Stimulated activated naive CD8-positive, alpha-beta T cell treated with anti-CD3 and anti-CD28 coated beads, Interleukin-15, Interleukin-2, amounts not matched to agents 100 ng/mL and 50 ng/mL, for 24 hours (primary cell): Measurements from ENCODE around the gene AHCY.
A peak's percentile ranks its signal among the peaks of the same experiment; 100 is the strongest.
"Not testable (repeated sequence)": the region's sequence is repeated elsewhere in the genome, so short reads cannot be mapped to it uniquely, and the experiment has no call there.

Source experiments
- H3K27ac Mint-ChIP-seq: one replicate; pipeline ENCODE4 v1.8.0; 2021; ENCODE audit warnings: mild to moderate bottlenecking, mixed read lengths
- H3K27me3 Mint-ChIP-seq: one replicate; pipeline ENCODE4 v1.8.0; 2021; ENCODE audit warnings: mixed read lengths
- H3K36me3 Mint-ChIP-seq: one replicate; pipeline ENCODE4 v1.8.0; 2021; ENCODE audit warnings: low read depth, mixed read lengths
- H3K4me1 Mint-ChIP-seq: one replicate; pipeline ENCODE4 v1.8.0; 2021; ENCODE audit warnings: low read depth, mixed read lengths
- H3K4me3 Mint-ChIP-seq: one replicate; pipeline ENCODE4 v1.8.0; 2021; ENCODE audit warnings: mild to moderate bottlenecking, mixed read lengths
- H3K9me3 Mint-ChIP-seq: one replicate; pipeline ENCODE4 v1.8.0; 2021; ENCODE audit warnings: mixed read lengths

Gene AHCY

DNA sequence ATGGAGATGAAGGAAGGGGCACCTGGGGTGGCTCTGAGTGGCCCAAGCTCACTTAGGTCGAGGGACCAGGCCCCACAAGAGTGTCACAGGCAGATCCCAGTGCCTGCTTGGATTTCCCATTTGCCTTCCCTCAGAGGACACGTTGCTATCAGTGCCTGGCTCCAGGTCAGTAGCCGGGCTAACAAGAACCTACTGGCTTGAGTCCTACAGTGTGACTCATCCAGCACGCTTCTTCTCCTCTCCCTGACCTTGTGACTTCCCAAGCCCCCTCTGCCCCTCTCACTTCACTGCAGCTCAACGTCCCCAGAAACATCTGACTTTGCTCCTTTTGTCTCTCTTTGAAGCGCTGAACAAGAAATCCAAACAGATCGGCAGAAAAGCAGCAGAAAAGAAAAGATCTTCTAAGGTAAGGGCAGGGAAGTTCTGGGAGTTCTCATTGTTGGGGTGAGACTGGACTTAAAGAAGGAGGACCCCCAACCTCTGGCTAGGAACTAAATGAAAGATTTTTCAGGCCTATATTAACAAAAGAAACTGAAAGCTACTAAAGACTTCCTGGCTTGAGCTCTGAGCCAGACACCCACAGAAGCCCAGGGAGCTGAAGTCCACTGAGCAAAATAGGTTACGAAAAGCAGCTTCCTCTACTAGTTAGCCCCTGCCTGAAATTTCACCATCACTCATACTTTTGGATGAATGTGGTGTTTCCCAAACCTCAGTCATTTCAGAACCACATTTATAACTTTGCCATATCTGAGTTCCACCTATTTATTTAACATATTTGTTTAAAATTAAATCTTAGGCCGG is 40.5 kb downstream of the AHCY start:
- Mint-ChIP-seq H3K4me3 (no peak overlapping the region), H3K36me3 (no peaks in the 10 kb centered on the region), H3K27ac (no peak overlapping the region), H3K27me3 (no peaks in the 10 kb centered on the region), H3K4me1 (no peaks in the 10 kb centered on the region), H3K9me3 (no peaks in the 10 kb centered on the region)

- H3K4me3 Mint-ChIP-seq = no peak overlapping the region
- no peaks in the 10 kb centered on the region for H3K4me1 Mint-ChIP-seq
- H3K9me3 Mint-ChIP-seq = no peaks in the 10 kb centered on the region
- H3K36me3 Mint-ChIP-seq = no peaks in the 10 kb centered on the region
- no peak overlapping the region for H3K27ac Mint-ChIP-seq
- no peaks in the 10 kb centered on the region for H3K27me3 Mint-ChIP-seq
Observed at GRCh38 chr20:34260208-34260942, 42.8 kb downstream of the AHCY start.

DNA sequence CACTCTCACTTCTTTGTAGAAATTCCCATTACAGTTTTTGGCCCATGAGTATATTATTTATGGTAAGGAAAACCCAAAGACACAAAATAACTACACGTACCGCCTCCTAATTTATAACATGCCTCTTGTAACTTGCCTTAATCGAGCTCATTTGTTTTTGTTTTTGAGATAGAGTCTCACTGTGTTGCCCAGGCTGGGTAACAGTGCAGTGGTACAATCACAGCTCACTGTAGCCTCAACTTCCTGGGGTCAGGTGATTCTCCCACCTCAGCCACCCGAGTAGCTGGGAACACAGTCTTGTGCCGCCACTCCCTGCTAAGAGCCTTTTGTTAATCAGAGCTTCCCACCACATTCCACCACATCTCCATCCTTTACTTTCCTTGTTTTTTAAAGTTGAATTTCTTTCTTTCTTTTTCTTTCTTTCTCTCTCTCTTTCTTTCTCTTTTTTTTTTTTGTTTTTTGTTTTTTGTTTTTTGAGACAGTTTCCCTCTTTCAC is 46.5 kb downstream of the AHCY start:
- H3K27ac Mint-ChIP-seq = no peak overlapping the region
- no peaks in the 10 kb centered on the region for H3K27me3 Mint-ChIP-seq
- no peaks in the 10 kb centered on the region for H3K36me3 Mint-ChIP-seq
- H3K9me3 Mint-ChIP-seq = no peaks in the 10 kb centered on the region
- peaks cover 5% of the 10 kb centered on the region for H3K4me1 Mint-ChIP-seq
- no peak overlapping the region for H3K4me3 Mint-ChIP-seq

DNA sequence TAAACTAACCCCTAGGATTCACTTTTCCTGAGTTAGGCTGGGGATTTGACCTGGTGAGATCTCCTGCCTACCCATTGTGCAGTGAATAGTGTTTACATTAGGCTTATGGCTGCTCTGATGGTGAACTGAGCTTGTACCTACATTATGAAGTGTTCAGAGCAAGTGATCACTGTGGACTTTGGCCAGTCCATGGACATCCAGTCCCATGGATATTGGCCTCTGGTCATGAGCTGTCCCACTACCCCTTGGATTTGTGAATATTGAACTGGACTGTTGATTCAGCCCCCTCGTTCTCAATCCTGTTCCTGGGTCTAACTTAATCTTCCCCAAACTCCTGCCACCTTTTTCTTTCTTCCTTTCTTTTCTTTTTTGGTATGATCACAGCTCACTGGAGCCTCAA is 48.2 kb downstream of the AHCY start:
- H3K36me3 Mint-ChIP-seq = no peaks in the 10 kb centered on the region
- H3K27me3 Mint-ChIP-seq = no peaks in the 10 kb centered on the region
- no peaks in the 10 kb centered on the region for H3K9me3 Mint-ChIP-seq
- peaks cover 8% of the 10 kb centered on the region for H3K4me1 Mint-ChIP-seq
- H3K27ac Mint-ChIP-seq = no peak overlapping the region
- no peak overlapping the region for H3K4me3 Mint-ChIP-seq

DNA sequence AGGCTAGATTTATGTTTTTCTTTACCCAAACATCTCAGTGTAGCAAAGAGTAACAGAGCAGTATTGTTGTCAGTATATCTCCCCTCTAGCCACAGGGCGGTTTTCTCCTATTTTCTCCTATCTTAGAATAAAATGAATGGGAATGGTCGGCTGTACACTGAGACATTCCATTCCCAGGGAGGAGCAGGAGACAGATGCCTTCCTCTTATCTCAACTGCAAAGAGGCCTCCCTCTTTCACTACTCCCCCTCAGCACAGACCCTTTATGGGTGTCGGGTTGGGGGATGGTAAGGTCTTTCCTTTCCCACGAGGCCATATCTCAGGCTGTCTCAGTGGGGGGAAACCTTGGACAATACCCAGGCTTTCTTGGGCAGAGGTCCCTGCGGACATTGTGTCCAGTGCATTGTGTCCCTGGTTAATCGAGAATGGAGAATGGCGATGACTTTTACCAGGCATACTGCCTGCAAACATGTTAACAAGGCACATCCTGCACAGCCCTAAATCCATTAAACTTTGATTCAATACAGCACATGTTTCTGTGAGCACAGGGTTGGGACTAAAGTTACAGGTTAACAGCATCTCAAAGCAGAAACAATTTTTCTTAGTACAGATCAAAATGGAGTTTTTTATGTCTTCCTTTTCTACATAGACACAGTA is 50.6 kb downstream of the AHCY start:
- H3K27ac Mint-ChIP-seq, H3K4me3 Mint-ChIP-seq, H3K36me3 Mint-ChIP-seq, H3K9me3 Mint-ChIP-seq, H3K27me3 Mint-ChIP-seq: not testable (repeated sequence)
- peaks cover 20% of the 10 kb centered on the region for H3K4me1 Mint-ChIP-seq

DNA sequence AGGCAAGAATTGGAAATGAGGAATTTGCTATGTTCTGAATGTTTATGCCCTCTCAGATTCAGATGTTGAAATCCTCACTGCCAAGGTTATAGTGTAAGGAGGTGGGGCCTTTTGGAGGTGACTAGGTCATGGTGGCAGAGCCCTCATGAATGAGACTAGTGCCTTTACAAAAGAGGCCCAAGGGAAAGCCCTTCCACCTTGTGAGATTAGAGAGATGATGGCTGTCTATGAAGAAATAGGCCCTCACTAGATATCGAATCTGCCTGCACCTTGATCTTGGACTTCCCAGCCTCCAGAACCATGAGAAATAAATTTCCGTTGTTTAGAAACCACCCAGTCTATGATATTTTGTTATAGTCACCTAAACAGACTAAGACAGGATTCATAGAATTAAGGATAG is 51.5 kb downstream of the AHCY start:
- H3K4me3 Mint-ChIP-seq = no peak overlapping the region
- no peaks in the 10 kb centered on the region for H3K27me3 Mint-ChIP-seq
- no peaks in the 10 kb centered on the region for H3K36me3 Mint-ChIP-seq
- H3K27ac Mint-ChIP-seq = no peak overlapping the region
- peaks cover 23% of the 10 kb centered on the region for H3K4me1 Mint-ChIP-seq
- no peaks in the 10 kb centered on the region for H3K9me3 Mint-ChIP-seq

- Mint-ChIP-seq H3K36me3 (no peaks in the 10 kb centered on the region), H3K27ac (no peak overlapping the region), H3K4me1 (peaks cover 23% of the 10 kb centered on the region), H3K9me3 (no peaks in the 10 kb centered on the region), H3K4me3 (no peak overlapping the region), H3K27me3 (no peaks in the 10 kb centered on the region)
Observed at GRCh38 chr20:34250005-34250404, 53.1 kb downstream of the AHCY start.

DNA sequence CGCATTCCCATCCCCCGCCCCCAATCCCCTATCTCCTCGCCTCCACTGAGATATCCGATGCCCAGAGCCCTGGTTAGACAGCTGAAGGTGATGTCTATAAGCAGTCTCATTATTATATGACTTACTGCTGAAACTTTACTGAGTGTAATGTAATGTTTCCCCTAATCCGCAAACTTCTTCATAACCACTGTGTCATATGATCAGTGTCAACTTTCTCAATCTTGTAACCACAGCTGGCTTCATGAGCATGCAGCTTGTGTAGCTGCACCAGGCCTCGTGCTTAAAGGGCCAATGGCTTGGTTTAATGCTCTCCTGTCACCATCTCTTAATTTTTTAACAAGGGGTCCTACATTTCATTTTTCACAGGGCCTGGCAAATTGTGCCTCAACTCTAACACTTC is 53.9 kb downstream of the AHCY start:
- H3K36me3 Mint-ChIP-seq = no peaks in the 10 kb centered on the region
- H3K9me3 Mint-ChIP-seq = no peaks in the 10 kb centered on the region
- H3K4me1 Mint-ChIP-seq = peaks cover 23% of the 10 kb centered on the region
- H3K27me3 Mint-ChIP-seq = no peaks in the 10 kb centered on the region
- no peak overlapping the region for H3K27ac Mint-ChIP-seq
- no peak overlapping the region for H3K4me3 Mint-ChIP-seq

- H3K4me3 Mint-ChIP-seq = no peak overlapping the region
- H3K27ac Mint-ChIP-seq = no peak overlapping the region
- peaks cover 22% of the 10 kb centered on the region for H3K4me1 Mint-ChIP-seq
- H3K9me3 Mint-ChIP-seq = no peaks in the 10 kb centered on the region
- no peaks in the 10 kb centered on the region for H3K36me3 Mint-ChIP-seq
- no peaks in the 10 kb centered on the region for H3K27me3 Mint-ChIP-seq
Observed at GRCh38 chr20:34246126-34246626, 57.0 kb downstream of the AHCY start.

DNA sequence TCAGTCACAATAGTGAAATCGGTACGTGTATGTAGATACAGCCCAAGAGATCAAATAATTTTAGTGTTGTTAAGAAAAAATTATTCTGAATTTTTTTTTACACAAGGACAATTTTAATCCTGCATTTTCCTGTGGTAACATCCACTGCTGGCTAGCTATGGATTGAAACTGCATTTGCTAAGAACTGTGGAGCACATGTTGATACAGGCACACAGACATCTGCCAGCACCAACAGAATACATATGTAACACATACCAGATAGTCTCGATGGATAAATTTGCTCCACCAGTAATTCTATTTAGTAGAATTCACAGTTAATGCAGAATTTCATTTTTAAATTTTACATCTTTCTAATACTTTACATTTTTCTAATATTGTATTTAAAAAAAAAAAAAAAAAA is 59.8 kb downstream of the AHCY start:
- Mint-ChIP-seq H3K36me3 (peaks cover 1% of the 10 kb centered on the region), H3K4me3 (no peak overlapping the region), H3K27ac (no peak overlapping the region)

DNA sequence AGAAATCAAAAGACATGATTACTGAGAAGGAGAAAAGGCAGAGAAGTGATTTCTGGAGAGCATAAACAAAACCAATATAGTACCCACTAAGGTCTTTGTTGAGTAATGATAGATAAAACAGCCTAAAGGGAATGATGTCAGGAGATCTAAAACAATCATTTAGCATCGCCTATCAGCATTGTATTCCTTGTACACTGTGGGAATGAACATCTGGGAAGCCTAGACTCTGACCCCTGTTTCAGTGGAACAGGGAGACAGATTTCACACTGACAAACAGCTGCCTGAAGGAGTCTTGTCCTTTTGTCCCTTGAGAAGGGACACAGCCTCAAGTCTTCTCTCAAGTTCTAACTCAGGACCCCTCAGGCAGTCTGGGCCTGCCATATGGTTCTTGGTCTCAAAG is 60.3 kb downstream of the AHCY start:
- Mint-ChIP-seq H3K9me3 (peaks cover 6% of the 10 kb centered on the region), H3K4me1 (peaks cover 18% of the 10 kb centered on the region), H3K27me3 (no peaks in the 10 kb centered on the region), H3K27ac (no peak overlapping the region), H3K36me3 (peaks cover 6% of the 10 kb centered on the region), H3K4me3 (no peak overlapping the region)

More for the DNA sequence above, 59.8 kb downstream of the AHCY start:
- H3K4me1 Mint-ChIP-seq = peaks cover 18% of the 10 kb centered on the region
- H3K27me3 Mint-ChIP-seq = no peaks in the 10 kb centered on the region
- peaks cover 1% of the 10 kb centered on the region for H3K9me3 Mint-ChIP-seq

- not testable (repeated sequence) for H3K36me3 Mint-ChIP-seq, H3K27ac Mint-ChIP-seq, H3K4me3 Mint-ChIP-seq, H3K27me3 Mint-ChIP-seq
- H3K9me3 Mint-ChIP-seq = peaks cover 14% of the 10 kb centered on the region
- peaks cover 15% of the 10 kb centered on the region for H3K4me1 Mint-ChIP-seq
Observed at GRCh38 chr20:34242015-34242414, 61.1 kb downstream of the AHCY start.

GRCh38 chr20:34240693-34241615 is 62.2 kb downstream of the AHCY start, which contains the start of gene ASIP:
Gene ASIP, plus strand, starts transcription at chr20:34241423. Its CDS starts 18,952 bp downstream, at chr20:34260375.
- peak within 1 kb of the TSS; percentile 4 for H3K27ac Mint-ChIP-seq
- no peak within 1 kb of the TSS for H3K4me3 Mint-ChIP-seq
- peaks cover 14% of the 10 kb centered on the region for H3K9me3 Mint-ChIP-seq
- peaks cover 15% of the 10 kb centered on the region for H3K4me1 Mint-ChIP-seq
- H3K36me3 Mint-ChIP-seq = peaks cover 6% of the 10 kb centered on the region
- H3K27me3 Mint-ChIP-seq = no peaks in the 10 kb centered on the region

GRCh38 chr20:34240121-34240520 is 63.0 kb downstream of the AHCY start:
- Mint-ChIP-seq H3K27ac (no peak overlapping the region), H3K27me3 (no peaks in the 10 kb centered on the region), H3K9me3 (peaks cover 14% of the 10 kb centered on the region), H3K36me3 (peaks cover 6% of the 10 kb centered on the region), H3K4me1 (peaks cover 15% of the 10 kb centered on the region), H3K4me3 (no peak overlapping the region)
